Endothelial cell of umbilical vein (primary cell): ENCODE results near the gene OCLN. TPM values are rescaled to one million over a fixed set of nuclear protein-coding genes. Genes with fewer than 3 reads are reported as not detected.

Experiments
- BruUV-seq: library from RNA; stranded (reverse); fragments of 400-500 nt; replicated peaks from 2 replicates; lab custom pipeline; 2021; lab: Mats Ljungman, UMichigan
- CTCF ChIA-PET: fragments of 300-600, 350-600 bp; sonication (Branson Sonifier 250); formaldehyde crosslinking; loops from one replicate; lab custom pipeline; 2021; ENCODE audit warnings: antibody characterized with exemption, inconsistent platforms; lab: Charles Lee
- POLR2A ChIA-PET: fragments of 300-600, 350-600 bp; sonication (Branson Sonifier 250); formaldehyde crosslinking; loops from one replicate; lab custom pipeline; 2021; ENCODE audit warnings: antibody characterized with exemption, inconsistent platforms; lab: Charles Lee
- DNase-seq: peaks from one replicate; pipeline ENCODE4 v3.0.0-alpha.2; 2011; ENCODE audit warnings: low read depth, low spot score
- FAIRE-seq: peaks from 2 replicates; lab custom pipeline; 2011; peaks lifted over from hg19 to GRCh38; lab: Jason Lieb, UNC
- H2AFZ ChIP-seq: 2 replicates; pipeline ENCODE4 v1.6.0; 2012; ENCODE audit warnings: low read depth, low read length, control low read depth, inconsistent platforms
- H3K27ac ChIP-seq: 2 replicates; pipeline ENCODE4 v1.5.1; 2011; ENCODE audit warnings: low read depth, mild to moderate bottlenecking, control low read depth, low read length, moderate library complexity; ENCODE audit not compliant: insufficient read depth
- H3K27me3 ChIP-seq, 2 experiments: 2 replicates each; pipeline versions ENCODE4 v1.6.0 to v1.6.1; 2011; ENCODE audit warnings: low read length in 2 of 2, mixed read lengths in 1 of 2; ENCODE audit not compliant: control insufficient read depth in 2 of 2, insufficient read depth in 2 of 2
- H3K36me3 ChIP-seq, 2 experiments: 2 replicates in 1 of 2; 3 replicates in 1 of 2; pipeline ENCODE4 v1.5.1; 2011; ENCODE audit warnings: low read length in 2 of 2, mild to moderate bottlenecking in 1 of 2, moderate library complexity in 1 of 2; ENCODE audit not compliant: control insufficient read depth in 2 of 2, insufficient read depth in 2 of 2; ENCODE audit errors: extremely low read depth in 1 of 2
- H3K4me1 ChIP-seq: 3 replicates; pipeline ENCODE4 v1.5.1; 2011; ENCODE audit warnings: mild to moderate bottlenecking, low read length; ENCODE audit not compliant: control insufficient read depth, insufficient read depth; ENCODE audit errors: extremely low read depth
- H3K4me2 ChIP-seq: 2 replicates; pipeline ENCODE4 v1.6.1; 2011; ENCODE audit warnings: low read length, control low read depth, mixed read lengths; ENCODE audit not compliant: insufficient read depth
- H3K4me3 ChIP-seq, 3 experiments: fragments of 200-600 bp in 1 of 3; sonication (generic), shearing (Covaris generic) in 1 of 3; replicated peaks in 1 of 3; 2 replicates each; pipeline ENCODE4 v1.5.1; 2011 to 2016; ENCODE audit warnings: control low read depth in 3 of 3, low read length in 3 of 3, mild to moderate bottlenecking in 2 of 3, inconsistent platforms in 1 of 3, low read depth in 1 of 3, moderate library complexity in 1 of 3; ENCODE audit not compliant: insufficient read depth in 1 of 3
- H3K79me2 ChIP-seq: 2 replicates; pipeline ENCODE4 v1.6.0; 2012; ENCODE audit warnings: low read length, inconsistent platforms; ENCODE audit not compliant: control insufficient read depth, insufficient read depth
- H3K9ac ChIP-seq: replicated peaks from 2 replicates; pipeline ENCODE3; 2011; ENCODE audit warnings: low read length, control low read depth; ENCODE audit not compliant: insufficient read depth; ENCODE audit errors: extremely low read depth
- H3K9me1 ChIP-seq: replicated peaks from 3 replicates; pipeline ENCODE4 v1.6.0; 2011; ENCODE audit warnings: mild to moderate bottlenecking, low read length; ENCODE audit not compliant: control insufficient read depth, insufficient read depth; ENCODE audit errors: extremely low read depth
- H3K9me3 ChIP-seq: replicated peaks from 2 replicates; pipeline ENCODE4 v1.5.1; 2012; ENCODE audit warnings: low read length, inconsistent platforms; ENCODE audit not compliant: control insufficient read depth, insufficient read depth
- H4K20me1 ChIP-seq: replicated peaks from 2 replicates; pipeline ENCODE3; 2011; ENCODE audit warnings: mild to moderate bottlenecking, low read length; ENCODE audit not compliant: control insufficient read depth, insufficient read depth; ENCODE audit errors: extremely low read depth
- CTCF ChIP-seq, 2 donors: IDR thresholded peaks; 1 replicate in 1 of 2; 2 replicates in 1 of 2; pipeline ENCODE4 v1.5.1; 2011; ENCODE audit warnings: low read length in 2 of 2, mild to moderate bottlenecking in 2 of 2, moderate library complexity in 2 of 2, control low read depth in 1 of 2, inconsistent platforms in 1 of 2, low read depth in 1 of 2; ENCODE audit not compliant: insufficient read depth in 1 of 2; ENCODE audit errors: extremely low read depth in 1 of 2
- EZH2 ChIP-seq: IDR thresholded peaks from 2 replicates; pipeline ENCODE4 v1.6.1; 2012; ENCODE audit warnings: borderline replicate concordance, low read depth, mild to moderate bottlenecking, moderate library complexity, low read length, inconsistent platforms; ENCODE audit not compliant: severe bottlenecking
- FOS ChIP-seq: IDR thresholded peaks from 2 replicates; pipeline ENCODE4 v1.6.1; 2011; ENCODE audit warnings: mild to moderate bottlenecking, low read length, moderate library complexity, borderline replicate concordance; ENCODE audit not compliant: insufficient read depth
- GATA2 ChIP-seq: IDR thresholded peaks from 2 replicates; pipeline ENCODE4 v1.7.0; 2011; ENCODE audit warnings: low read depth, mild to moderate bottlenecking, moderate library complexity, mixed read lengths, low read length; ENCODE audit not compliant: insufficient read length, insufficient read depth
- JUN ChIP-seq: IDR thresholded peaks from 2 replicates; pipeline ENCODE4 v1.6.1; 2011; ENCODE audit warnings: borderline replicate concordance, low read depth; ENCODE audit not compliant: insufficient read length, insufficient read depth
- MAX ChIP-seq: IDR thresholded peaks from 2 replicates; pipeline ENCODE4 v1.6.1; 2011; ENCODE audit not compliant: insufficient read depth, insufficient read length
- MYC ChIP-seq: IDR thresholded peaks from one replicate; pipeline ENCODE4 v1.6.1; 2011; ENCODE audit warnings: mild to moderate bottlenecking, low read depth, low read length
- POLR2A ChIP-seq: IDR thresholded peaks from 2 replicates; pipeline ENCODE4 v1.6.1; 2012; ENCODE audit warnings: low read depth, mild to moderate bottlenecking, control low read depth, low read length
- POLR2AphosphoS5 ChIP-seq: IDR thresholded peaks from 2 replicates; pipeline ENCODE4 v1.6.1; 2012; ENCODE audit warnings: low read depth, mild to moderate bottlenecking, control low read depth, low read length, moderate library complexity; ENCODE audit not compliant: insufficient read depth
- dilution Hi-C: fragments of 300-500 bp; cut with MboI; formaldehyde crosslinking; loops from one replicate; pipeline ENCODE4 v1.15.0; 2019; ENCODE audit warnings: low sequenced_read_pairs; ENCODE audit not compliant: extremely low pct_ligation_motif_present
- intact Hi-C: fragments of 100-400 bp; cut with micrococcal nuclease; formaldehyde crosslinking; loops from one replicate; pipeline ENCODE4 v1.10.0; 2022
- polyA plus RNA-seq, 4 experiments: library from polyadenylated mRNA; depleted of rRNA in 3 of 4; stranded (reverse) in 3 of 4; unstranded in 1 of 4; fragments of >200 nt; gene quantifications; 2 replicates each; pipeline versions ENCODE4 v1.2.1 to v1.2.3, GENCODE V29; 2011 to 2012; ENCODE audit warnings: missing spikeins in 1 of 4
- total RNA-seq: library from RNA; stranded (reverse); gene quantifications from 2 replicates; pipeline ENCODE4 v1.2.3, GENCODE V29; 2021

OCLN gene
- total and polyA plus RNA-seq, 2 donors (not counting 3 experiments of a cell fraction or from before 2014, with no cell fraction given) = 11.2 to 22.3 TPM

- no peak for FAIRE-seq
- TF ChIP-seq EZH2 (no peak), MYC (no peak), JUN (no peak), GATA2 (no peak), FOS (no peak), CTCF (IDR thresholded peaks at IDR 0.05; ENCODE audit: extremely low read depth in 1 of 2, insufficient read depth in 1 of 2, low read depth in 1 of 2, low read length in 2 of 2) (no peak), POLR2A (no peak), MAX (no peak), POLR2AphosphoS5 (no peak)
- dilution Hi-C loops (no loop called here), intact Hi-C loops (no loop called here)
- H3K4me1 ChIP-seq = peaks cover 13% of the 10 kb centered on the region
- H4K20me1 ChIP-seq = no peaks in the 10 kb centered on the region
- H3K27me3 ChIP-seq = peaks cover 2 to 21% of the 10 kb centered on the region in 2 experiments
- no peak overlapping the region for H3K4me2 ChIP-seq
- H3K36me3 ChIP-seq = no peaks in the 10 kb centered on the region
- no peaks in the 10 kb centered on the region for H3K79me2 ChIP-seq
- H3K27ac ChIP-seq = no peak overlapping the region
- no peak overlapping the region for H3K4me3 ChIP-seq
- no peak overlapping the region for H3K9ac ChIP-seq
- no peak for DNase-seq
- no peak overlapping the region for H2AFZ ChIP-seq
- ChIA-PET POLR2A (no interaction called here), CTCF (no interaction called here)
- no peaks in the 10 kb centered on the region for H3K9me1 ChIP-seq
- no peaks in the 10 kb centered on the region for H3K9me3 ChIP-seq
- no TSS peak for BruUV-seq
Measured at GRCh38 chr5:69489246-69489645, 3.3 kb upstream of the OCLN start.
